Colonic mucosa (tissue), 4 donors: ENCODE results near the gene NCAPG2. TPM values are rescaled to one million over a fixed set of nuclear protein-coding genes. Genes with fewer than 3 reads are reported as not detected.

Source experiments
- DNase-seq: peaks from one replicate; pipeline ENCODE4 v3.0.0-alpha.2; 2020
- H3K27ac ChIP-seq: fragments of 200-600 bp; one replicate; pipeline ENCODE4 v1.8.0; 2021
- H3K27me3 ChIP-seq: fragments of 200-600 bp; one replicate; pipeline ENCODE4 v1.8.0; 2021
- H3K36me3 ChIP-seq: fragments of 200-600 bp; one replicate; pipeline ENCODE4 v1.8.0; 2021
- H3K4me1 ChIP-seq: fragments of 200-600 bp; one replicate; pipeline ENCODE4 v1.8.0; 2021; ENCODE audit warnings: mild to moderate bottlenecking
- H3K4me3 ChIP-seq: fragments of 200-600 bp; one replicate; pipeline ENCODE4 v1.8.0; 2021
- H3K9ac ChIP-seq, 2 donors: one replicate each; pipeline ENCODE4 v1.7.0; 2013; ENCODE audit warnings: control low read depth in 2 of 2, low read depth in 2 of 2, low read length in 2 of 2
- H3K9me3 ChIP-seq: fragments of 200-600 bp; one replicate; pipeline ENCODE4 v1.8.0; 2021
- CTCF ChIP-seq: fragments of 200-600 bp; IDR thresholded peaks from one replicate; pipeline ENCODE4 v1.8.0; 2022; ENCODE audit warnings: antibody characterized with exemption, mild to moderate bottlenecking
- intact Hi-C: fragments of 100-400 bp; cut with DNase I; formaldehyde crosslinking; loops from one replicate; pipeline ENCODE4 v1.14.1; 2022
- total RNA-seq, 2 donors: library from RNA; stranded (reverse); fragmentation: NEBNext Ultra II Directional in 1 of 2; extraction: Animal tissue kit (Norgen Biotek cat#: 25700) in 1 of 2; gene quantifications; one replicate each; pipeline ENCODE4 v1.2.1, GENCODE V29; 2021
- donor health status: healthy.
- donor health status: DM: no; HTN: no; CAD: no.
- donor health status: DM: no; HTN: no; CAD: no.

The NCAPG2 gene
- total RNA-seq, 2 donors from 2014 or later, result 15.0 to 48.4 TPM

- no peak overlapping the region for H3K9ac ChIP-seq
- no peaks in the 10 kb centered on the region for H3K27me3 ChIP-seq
- no peaks in the 10 kb centered on the region for H3K9me3 ChIP-seq
- H3K4me1 ChIP-seq, result no peaks in the 10 kb centered on the region
- intact Hi-C loops, result no loop called here
- H3K36me3 ChIP-seq, result no peaks in the 10 kb centered on the region
- no peak overlapping the region for H3K4me3 ChIP-seq
- H3K27ac ChIP-seq, result no peak overlapping the region
- DNase-seq, result no peak
- no peak for TF ChIP-seq CTCF
Measured at GRCh38 chr7:158657189-158657746, 47.3 kb downstream of the NCAPG2 start.

DNA sequence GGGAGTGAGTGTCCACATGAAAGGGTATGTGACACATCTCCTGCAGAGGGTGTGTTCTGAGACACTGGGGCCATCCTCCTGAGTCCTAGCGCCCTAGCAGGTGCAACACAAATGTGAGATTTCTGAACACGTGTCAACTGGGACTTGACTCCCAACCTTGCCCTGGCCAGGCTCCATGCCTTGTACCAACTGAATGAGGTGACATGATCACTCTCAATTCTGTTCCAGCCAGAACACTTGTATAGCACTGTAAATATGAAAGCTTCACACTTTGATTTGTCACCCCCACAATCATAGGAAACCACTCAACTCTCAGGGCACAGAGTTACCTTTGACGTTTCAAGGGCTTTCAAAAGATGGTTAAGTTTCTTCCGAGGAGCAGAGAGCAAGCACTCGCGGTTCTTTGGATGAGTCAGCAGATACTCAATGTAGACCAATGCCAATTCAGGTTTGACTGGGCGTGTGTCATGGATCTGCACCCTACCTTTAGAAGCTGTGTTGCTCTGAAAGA is 48.6 kb downstream of the NCAPG2 start:
- Histone ChIP-seq H3K9me3 (no peaks in the 10 kb centered on the region), H3K4me3 (no peak overlapping the region), H3K27me3 (no peaks in the 10 kb centered on the region), H3K27ac (no peak overlapping the region), H3K9ac (no peak overlapping the region), H3K4me1 (no peaks in the 10 kb centered on the region), H3K36me3 (no peaks in the 10 kb centered on the region)
- TF ChIP-seq CTCF, result no peak
- intact Hi-C loops, result no loop called here
- DNase-seq, result no peak

GRCh38 chr7:158655507-158655906 is 49.1 kb downstream of the NCAPG2 start:
- intact Hi-C loops, result no loop called here
- H3K9me3 ChIP-seq, result no peaks in the 10 kb centered on the region
- no peak overlapping the region for H3K27ac ChIP-seq
- H3K36me3 ChIP-seq, result no peaks in the 10 kb centered on the region
- no peak for TF ChIP-seq CTCF
- DNase-seq, result no peak
- no peaks in the 10 kb centered on the region for H3K4me1 ChIP-seq
- H3K27me3 ChIP-seq, result no peaks in the 10 kb centered on the region
- no peak overlapping the region for H3K4me3 ChIP-seq
- no peak overlapping the region for H3K9ac ChIP-seq

GRCh38 chr7:158651968-158652565 is 52.5 kb downstream of the NCAPG2 start:
- no peak for DNase-seq
- intact Hi-C loops, result no loop called here
- H3K27me3 ChIP-seq, result no peaks in the 10 kb centered on the region

DNA sequence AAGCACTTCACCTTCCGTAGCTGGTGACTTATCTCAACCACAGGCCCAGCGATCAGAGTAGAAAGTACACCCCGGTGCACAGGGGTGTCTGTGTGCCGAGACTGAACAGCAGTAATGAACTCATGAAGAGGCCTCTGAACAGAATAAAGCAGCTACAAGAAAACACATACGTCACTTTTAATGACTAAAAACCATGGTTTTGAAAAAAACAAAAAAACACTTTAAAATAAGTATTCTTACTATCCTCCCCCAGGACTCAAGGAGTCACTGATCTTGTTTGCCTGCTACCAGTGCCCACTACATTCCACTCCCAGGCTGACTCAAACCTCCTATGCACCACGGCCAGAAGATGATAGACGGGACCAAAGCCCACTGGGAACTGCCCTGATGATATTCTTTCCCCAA is 53.8 kb downstream of the NCAPG2 start:
- H3K27me3 ChIP-seq, result no peaks in the 10 kb centered on the region
- no peak overlapping the region for H3K27ac ChIP-seq
- no peaks in the 10 kb centered on the region for H3K9me3 ChIP-seq
- H3K9ac ChIP-seq, result no peak overlapping the region
- TF ChIP-seq CTCF, result no peak
- no peak overlapping the region for H3K4me3 ChIP-seq
- no peaks in the 10 kb centered on the region for H3K4me1 ChIP-seq
- intact Hi-C loops, result no loop called here
- no peak for DNase-seq
- H3K36me3 ChIP-seq, result no peaks in the 10 kb centered on the region

More at GRCh38 chr7:158651968-158652565, 52.5 kb downstream of the NCAPG2 start:
- no peaks in the 10 kb centered on the region for H3K4me1 ChIP-seq
- no peak overlapping the region for H3K27ac ChIP-seq
- no peak overlapping the region for H3K4me3 ChIP-seq
- H3K36me3 ChIP-seq, result no peaks in the 10 kb centered on the region
- no peaks in the 10 kb centered on the region for H3K9me3 ChIP-seq
- no peak for TF ChIP-seq CTCF
- no peak overlapping the region for H3K9ac ChIP-seq
